Measurements from ENCODE around the gene DCTD. TPM values are rescaled to one million over a fixed set of nuclear protein-coding genes. Genes with fewer than 3 reads are reported as not detected.

Gene DCTD
- total and polyA plus RNA-seq, 2 of the 13 experiments (the other 11 are each of a cell fraction or from before 2014, with no cell fraction given): 85.1 to 95.3 TPM

- TF ChIP-seq HNF1A (IDR thresholded peaks at IDR 0.05; ENCODE audit: low read depth): no peak
- no peak for TF ChIP-seq HNF1A (CRISPR knock-in tag; IDR thresholded peaks at IDR 0.05; ENCODE audit: borderline replicate concordance)
- 0 out of 2 replicates have a peak, but pooled peaks have one; percentile 50 for TF ChIP-seq ZNF569 (CRISPR knock-in tag; IDR thresholded peaks at IDR 0.05; ENCODE audit: borderline replicate concordance)
- no peak for TF ChIP-seq PRMT3 (CRISPR knock-in tag; IDR thresholded peaks at IDR 0.05; ENCODE audit: borderline replicate concordance, low read depth)
- TF ChIP-seq PAWR (CRISPR knock-in tag; IDR thresholded peaks at IDR 0.05; ENCODE audit: borderline replicate concordance): 0 out of 2 replicates have a peak, but pooled peaks have one; percentile 14
- TF ChIP-seq YEATS4 (CRISPR knock-in tag; IDR thresholded peaks at IDR 0.05; ENCODE audit: borderline replicate concordance): peak; percentile 78; the same call in 1 of the 2 replicates
- TF ChIP-seq SP4 (CRISPR knock-in tag; IDR thresholded peaks at IDR 0.05): peak; percentile 38; the same call in 1 of the 2 replicates
- peak; percentile 59; the same call in 1 of the 2 replicates for TF ChIP-seq ZNF644 (CRISPR knock-in tag; IDR thresholded peaks at IDR 0.05; ENCODE audit: low read depth)
- 0 out of 2 replicates have a peak, but pooled peaks have one; percentile 10 for TF ChIP-seq MAFF (IDR thresholded peaks at IDR 0.05; ENCODE audit: low read depth, low read length)
- peak; percentile 73; the same call in 1 of the 2 replicates for TF ChIP-seq GMEB1 (CRISPR knock-in tag; IDR thresholded peaks at IDR 0.05; ENCODE audit: borderline replicate concordance)
- peak; percentile 82 for TF ChIP-seq ZNF883 (CRISPR knock-in tag; IDR thresholded peaks at IDR 0.05; ENCODE audit: not compliant biosample characterization)
- TF ChIP-seq KDM6A (CRISPR knock-in tag; IDR thresholded peaks at IDR 0.05; ENCODE audit: low read depth): peak; percentile 80
- TF ChIP-seq, protein P1, sequence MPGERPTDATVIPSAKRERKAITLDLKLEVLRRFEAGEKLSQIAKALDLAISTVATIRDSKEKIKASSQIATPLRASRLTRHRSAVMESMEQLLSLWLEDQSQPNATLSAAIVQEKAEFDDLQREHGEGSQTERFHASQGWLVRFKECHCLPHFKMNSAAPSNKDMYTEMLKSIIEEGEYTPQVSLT (CRISPR knock-in tag; IDR thresholded peaks at IDR 0.05; ENCODE audit: borderline replicate concordance, low read depth): no peak
- TF ChIP-seq ZNF30 (CRISPR knock-in tag; IDR thresholded peaks at IDR 0.05): 0 out of 2 replicates have a peak, but pooled peaks have one; percentile 48
- TF ChIP-seq HBP1 (CRISPR knock-in tag; IDR thresholded peaks at IDR 0.05; ENCODE audit: low read depth): 0 out of 2 replicates have a peak, but pooled peaks have one; percentile 73
- TF ChIP-seq, protein P2, sequence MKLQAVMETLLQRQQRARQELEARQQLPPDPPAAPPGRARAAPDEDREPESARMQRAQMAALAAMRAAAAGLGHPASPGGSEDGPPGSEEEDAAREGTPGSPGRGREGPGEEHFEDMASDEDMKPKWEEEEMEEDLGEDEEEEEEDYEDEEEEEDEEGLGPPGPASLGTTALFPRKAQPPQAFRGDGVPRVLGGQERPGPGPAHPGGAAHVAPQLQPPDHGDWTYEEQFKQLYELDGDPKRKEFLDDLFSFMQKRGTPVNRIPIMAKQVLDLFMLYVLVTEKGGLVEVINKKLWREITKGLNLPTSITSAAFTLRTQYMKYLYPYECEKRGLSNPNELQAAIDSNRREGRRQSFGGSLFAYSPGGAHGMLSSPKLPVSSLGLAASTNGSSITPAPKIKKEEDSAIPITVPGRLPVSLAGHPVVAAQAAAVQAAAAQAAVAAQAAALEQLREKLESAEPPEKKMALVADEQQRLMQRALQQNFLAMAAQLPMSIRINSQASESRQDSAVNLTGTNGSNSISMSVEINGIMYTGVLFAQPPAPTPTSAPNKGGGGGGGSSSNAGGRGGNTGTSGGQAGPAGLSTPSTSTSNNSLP (IDR thresholded peaks at IDR 0.05; ENCODE audit: low read depth, low read length): no peak
- TF ChIP-seq NFE2 (CRISPR knock-in tag; IDR thresholded peaks at IDR 0.05): no peak
- TF ChIP-seq AGO2 (optimal IDR thresholded peaks at IDR 0.05; ENCODE audit: low read depth, low read length): peak; percentile 54
Measured at GRCh38 chr4:182880387-182881356, 36.5 kb downstream of the DCTD start (continued).

Data from HepG2 (cell line).